C4-2B (cell line): ENCODE data around the gene EXOC6.

Source experiments
- CTCF ChIP-seq: fragments of 450-650 bp; conservative IDR thresholded peaks from 2 replicates; pipeline ENCODE4 v1.5.1; 2017; ENCODE audit warnings: mild to moderate bottlenecking
- ZFX ChIP-seq: fragments of 450-650 bp; IDR thresholded peaks from 2 replicates; pipeline ENCODE4 v1.6.1; 2017

GRCh38 chr10:93072713-93073538 is 224.6 kb downstream of the EXOC6 start:
- no peak for TF ChIP-seq CTCF
- no peak for TF ChIP-seq ZFX
